H9 (cell line): ENCODE measurements around the gene LAMC1. TPM values are rescaled to one million over a fixed set of nuclear protein-coding genes. Genes with fewer than 3 reads are reported as not detected.

Experiments
- DNase-seq: peaks from one replicate; pipeline ENCODE4 v3.0.0-alpha.2; 2017
- H2AFZ ChIP-seq: one replicate; pipeline ENCODE4 v1.6.1; 2013; ENCODE audit warnings: mild to moderate bottlenecking, low read length, control low read depth, moderate library complexity
- H2AK5ac ChIP-seq: 2 replicates; pipeline ENCODE4 v1.6.1; 2013; ENCODE audit warnings: low read length, control low read depth, mixed read lengths; ENCODE audit not compliant: insufficient read length
- H2BK120ac ChIP-seq: one replicate; pipeline ENCODE4 v1.6.1; 2013; ENCODE audit warnings: low read depth, mild to moderate bottlenecking, low read length, control low read depth, inconsistent platforms; ENCODE audit not compliant: poor library complexity, severe bottlenecking
- H2BK12ac ChIP-seq: 2 replicates; pipeline ENCODE4 v1.6.1; 2013; ENCODE audit warnings: low read length, control low read depth, mixed read lengths, low read depth; ENCODE audit not compliant: insufficient read length
- H2BK15ac ChIP-seq: 2 replicates; pipeline ENCODE4 v1.6.1; 2013; ENCODE audit warnings: low read depth, low read length, control low read depth
- H2BK20ac ChIP-seq: one replicate; pipeline ENCODE4 v1.6.1; 2013; ENCODE audit warnings: low read depth, mild to moderate bottlenecking, low read length, control low read depth, inconsistent platforms; ENCODE audit not compliant: poor library complexity, severe bottlenecking
- H2BK5ac ChIP-seq: 2 replicates; pipeline ENCODE4 v1.6.1; 2013; ENCODE audit warnings: low read length, control low read depth, mixed read lengths; ENCODE audit not compliant: insufficient read length
- H3K14ac ChIP-seq: 2 replicates; pipeline ENCODE4 v1.6.1; 2013; ENCODE audit warnings: low read length, control low read depth; ENCODE audit not compliant: insufficient read depth
- H3K18ac ChIP-seq: 2 replicates; pipeline ENCODE4 v1.6.1; 2013; ENCODE audit warnings: low read depth, mild to moderate bottlenecking, mixed read lengths, low read length, control low read depth; ENCODE audit not compliant: insufficient read length
- H3K23ac ChIP-seq: 2 replicates; pipeline ENCODE4 v1.6.1; 2013; ENCODE audit warnings: low read length, control low read depth, mixed read lengths, low read depth; ENCODE audit not compliant: insufficient read length
- H3K23me2 ChIP-seq: 2 replicates; pipeline ENCODE4 v1.6.1; 2013; ENCODE audit warnings: low read depth, mild to moderate bottlenecking, mixed read lengths, low read length, control low read depth; ENCODE audit not compliant: insufficient read length, poor library complexity, severe bottlenecking
- H3K27ac ChIP-seq: 2 replicates; pipeline ENCODE4 v1.5.1; 2013; ENCODE audit warnings: low read length, control low read depth, mixed read lengths, low read depth; ENCODE audit not compliant: insufficient read length
- H3K27me3 ChIP-seq: 2 replicates; pipeline ENCODE4 v1.6.1; 2013; ENCODE audit warnings: low read length, control low read depth, inconsistent platforms; ENCODE audit not compliant: insufficient read depth
- H3K4ac ChIP-seq: 2 replicates; pipeline ENCODE4 v1.6.1; 2013; ENCODE audit warnings: low read depth, mild to moderate bottlenecking, control low read depth, inconsistent platforms, low read length, moderate library complexity
- H3K4me1 ChIP-seq: 2 replicates; pipeline ENCODE4 v1.6.1; 2013; ENCODE audit warnings: low read length, control low read depth, inconsistent platforms; ENCODE audit not compliant: insufficient read depth
- H3K4me2 ChIP-seq: 2 replicates; pipeline ENCODE4 v1.6.1; 2013; ENCODE audit warnings: low read length, control low read depth, mixed read lengths; ENCODE audit not compliant: insufficient read length, insufficient read depth
- H3K56ac ChIP-seq: 2 replicates; pipeline ENCODE4 v1.6.1; 2013; ENCODE audit warnings: low read depth, mild to moderate bottlenecking, mixed read lengths, low read length, control low read depth; ENCODE audit not compliant: insufficient read length
- H3K79me1 ChIP-seq: 2 replicates; pipeline ENCODE4 v1.6.1; 2013; ENCODE audit warnings: low read depth, mild to moderate bottlenecking, moderate library complexity, low read length, control low read depth, inconsistent platforms; ENCODE audit not compliant: insufficient read depth, poor library complexity, severe bottlenecking
- H3K79me2 ChIP-seq: 2 replicates; pipeline ENCODE4 v1.6.1; 2013; ENCODE audit warnings: low read length, control low read depth, inconsistent platforms; ENCODE audit not compliant: insufficient read depth
- H3K9ac ChIP-seq: 2 replicates; pipeline ENCODE4 v1.6.1; 2013; ENCODE audit warnings: low read length, control low read depth, mixed read lengths; ENCODE audit not compliant: insufficient read length; ENCODE audit errors: extremely low read depth
- H3K9me3 ChIP-seq: one replicate; pipeline ENCODE4 v1.6.1; 2013; ENCODE audit warnings: low read depth, low read length, inconsistent platforms; ENCODE audit not compliant: control insufficient read depth
- H3T11ph ChIP-seq: one replicate; pipeline ENCODE4 v1.6.1; 2013; ENCODE audit warnings: mild to moderate bottlenecking, low read length, control low read depth, inconsistent platforms
- H4K20me1 ChIP-seq: one replicate; pipeline ENCODE4 v1.6.1; 2013; ENCODE audit not compliant: control insufficient read depth, insufficient read length, insufficient read depth
- H4K5ac ChIP-seq: 2 replicates; pipeline ENCODE4 v1.6.1; 2013; ENCODE audit warnings: low read depth, mild to moderate bottlenecking, mixed read lengths, low read length, control low read depth; ENCODE audit not compliant: insufficient read length
- H4K8ac ChIP-seq: replicated peaks from 2 replicates; pipeline ENCODE4 v1.6.1; 2013; ENCODE audit warnings: low read length, control low read depth, mixed read lengths, low read depth; ENCODE audit not compliant: insufficient read length
- H4K91ac ChIP-seq: 2 replicates; pipeline ENCODE4 v1.6.1; 2013; ENCODE audit warnings: low read depth, mild to moderate bottlenecking, moderate library complexity, mixed read lengths, low read length, control low read depth; ENCODE audit not compliant: insufficient read length
- H3K27ac Mint-ChIP-seq, 3 experiments: 2 replicates in 2 of 3; 3 replicates in 1 of 3; pipeline ENCODE4 v1.8.0; 2020 to 2021; ENCODE audit warnings: mixed read lengths in 3 of 3, mild to moderate bottlenecking in 1 of 3, moderate library complexity in 1 of 3
- H3K27me3 Mint-ChIP-seq: 2 replicates; pipeline ENCODE4 v1.8.0; 2021; ENCODE audit warnings: low read depth, mild to moderate bottlenecking, moderate library complexity, mixed read lengths
- H3K36me3 Mint-ChIP-seq, 3 experiments: 2 replicates in 2 of 3; 3 replicates in 1 of 3; pipeline ENCODE4 v1.8.0; 2020 to 2021; ENCODE audit warnings: low read depth in 3 of 3, mixed read lengths in 3 of 3; ENCODE audit not compliant: insufficient read depth in 1 of 3
- H3K4me1 Mint-ChIP-seq, 2 experiments: 2 replicates each; pipeline ENCODE4 v1.8.0; 2020; ENCODE audit warnings: mixed read lengths in 2 of 2
- H3K4me3 Mint-ChIP-seq, 2 experiments: 2 replicates in 1 of 2; 3 replicates in 1 of 2; pipeline ENCODE4 v1.8.0; 2020 to 2021; ENCODE audit warnings: mild to moderate bottlenecking in 2 of 2, mixed read lengths in 2 of 2, moderate library complexity in 1 of 2
- H3K9me3 Mint-ChIP-seq, 2 experiments: 2 replicates in 1 of 2; 3 replicates in 1 of 2; pipeline ENCODE4 v1.8.0; 2020; ENCODE audit warnings: mild to moderate bottlenecking in 2 of 2, mixed read lengths in 2 of 2, moderate library complexity in 1 of 2
- CTCF ChIP-seq: fragments of 200-600 bp; sonication (generic); conservative IDR thresholded peaks from 3 replicates; pipeline ENCODE4 v1.8.0; 2021; ENCODE audit warnings: antibody characterized with exemption, mild to moderate bottlenecking
- WGBS: extraction: QIAGEN DNeasy Blood & Tissue Kit; methylation state at CpG from one replicate; pipeline ENCODE4 v1.1.7; 2013; ENCODE audit warnings: missing lambda C conversion rate, low lambda C conversion rate, mixed read lengths; ENCODE audit not compliant: insufficient read length; ENCODE audit errors: extremely low coverage; 5-methylcytosine and 5-hydroxymethylcytosine counted together
- total RNA-seq: library from RNA; stranded (reverse); gene quantifications from 2 replicates; pipeline ENCODE4 v1.2.1, GENCODE V29; 2021

LAMC1 gene
- total RNA-seq, 1 experiment from 2014 or later = 96.2 TPM

- H3K23ac ChIP-seq = no peak overlapping the region
- WGBS = no CpG with 5 or more reads among the region's 2 CpGs
- peaks cover 28 to 68% (median 59%) of the 10 kb centered on the region in 3 experiments; a peak in 6 of 7 replicates for H3K36me3 Mint-ChIP-seq
Observed at GRCh38 chr1:183135336-183135735, 112.1 kb downstream of the LAMC1 start.

More at GRCh38 chr1:183135336-183135735, 112.1 kb downstream of the LAMC1 start:
- Histone ChIP-seq H3T11ph (no peak overlapping the region), H3K4me2 (no peak overlapping the region), H3K27me3 (no peaks in the 10 kb centered on the region), H3K79me2 (no peaks in the 10 kb centered on the region), H3K23me2 (no peaks in the 10 kb centered on the region), H2AFZ (no peak overlapping the region), H3K9ac (no peak overlapping the region), H4K8ac (no peak overlapping the region), H2AK5ac (no peak overlapping the region), H3K79me1 (no peaks in the 10 kb centered on the region), H2BK12ac (no peak overlapping the region), H3K4ac (no peak overlapping the region), H2BK15ac (no peak overlapping the region), H4K20me1 (no peaks in the 10 kb centered on the region), H3K27ac (no peak overlapping the region), H2BK120ac (no peak overlapping the region), H3K9me3 (no peaks in the 10 kb centered on the region), H4K91ac (no peak overlapping the region), H3K18ac (no peak overlapping the region), H2BK20ac (no peak overlapping the region), H2BK5ac (no peak overlapping the region), H3K4me1 (no peaks in the 10 kb centered on the region), H4K5ac (no peak overlapping the region), H3K56ac (no peak overlapping the region), H3K14ac (no peak overlapping the region)
- H3K27ac Mint-ChIP-seq = no peak overlapping the region
- no peaks in the 10 kb centered on the region for H3K9me3 Mint-ChIP-seq
- no peaks in the 10 kb centered on the region for H3K27me3 Mint-ChIP-seq
- DNase-seq = no peak
- TF ChIP-seq CTCF = no peak
- H3K4me1 Mint-ChIP-seq = no peaks in the 10 kb centered on the region
- no peak overlapping the region for H3K4me3 Mint-ChIP-seq
